ENCODE measurements around the gene COQ2.
"Not testable (repeated sequence)": the region's sequence is repeated elsewhere in the genome, so short reads cannot be mapped to it uniquely, and the experiment has no call there.

DNA sequence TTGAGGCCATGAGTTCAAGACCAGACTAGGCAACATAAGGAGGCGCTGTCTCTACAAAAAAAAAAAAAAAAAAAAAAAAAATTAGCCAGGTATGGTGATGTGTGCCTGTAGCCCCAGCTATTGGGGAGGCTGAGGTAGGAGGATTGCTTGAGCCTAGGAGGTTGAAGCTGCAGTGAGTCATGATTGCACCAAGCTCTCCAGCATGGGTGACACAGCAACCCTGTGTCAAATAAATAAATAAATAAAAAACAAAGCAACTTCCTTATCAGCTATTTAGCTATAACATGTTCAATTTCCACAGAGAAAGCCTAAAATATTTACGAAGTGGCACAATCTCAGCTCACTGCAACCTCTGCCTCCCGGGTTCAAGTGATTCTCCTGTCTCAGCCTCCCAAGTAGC, 10.7 kb downstream of the COQ2 start:
- TF ChIP-seq POLR2A, POLR2AphosphoS5, EP300 (IDR thresholded peaks at IDR 0.05): not testable (repeated sequence)
- TF ChIP-seq, protein P1, sequence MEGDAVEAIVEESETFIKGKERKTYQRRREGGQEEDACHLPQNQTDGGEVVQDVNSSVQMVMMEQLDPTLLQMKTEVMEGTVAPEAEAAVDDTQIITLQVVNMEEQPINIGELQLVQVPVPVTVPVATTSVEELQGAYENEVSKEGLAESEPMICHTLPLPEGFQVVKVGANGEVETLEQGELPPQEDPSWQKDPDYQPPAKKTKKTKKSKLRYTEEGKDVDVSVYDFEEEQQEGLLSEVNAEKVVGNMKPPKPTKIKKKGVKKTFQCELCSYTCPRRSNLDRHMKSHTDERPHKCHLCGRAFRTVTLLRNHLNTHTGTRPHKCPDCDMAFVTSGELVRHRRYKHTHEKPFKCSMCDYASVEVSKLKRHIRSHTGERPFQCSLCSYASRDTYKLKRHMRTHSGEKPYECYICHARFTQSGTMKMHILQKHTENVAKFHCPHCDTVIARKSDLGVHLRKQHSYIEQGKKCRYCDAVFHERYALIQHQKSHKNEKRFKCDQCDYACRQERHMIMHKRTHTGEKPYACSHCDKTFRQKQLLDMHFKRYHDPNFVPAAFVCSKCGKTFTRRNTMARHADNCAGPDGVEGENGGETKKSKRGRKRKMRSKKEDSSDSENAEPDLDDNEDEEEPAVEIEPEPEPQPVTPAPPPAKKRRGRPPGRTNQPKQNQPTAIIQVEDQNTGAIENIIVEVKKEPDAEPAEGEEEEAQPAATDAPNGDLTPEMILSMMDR (IDR thresholded peaks at IDR 0.05) = not testable (repeated sequence)

All from gastroesophageal sphincter (tissue), 3 donors.